Cardiac septum (tissue), 1 donor: ENCODE measurements around the gene COL20A1. TPM values are rescaled to one million over a fixed set of nuclear protein-coding genes. Genes with fewer than 3 reads are reported as not detected.
"Not testable (repeated sequence)": the region's sequence is repeated elsewhere in the genome, so short reads cannot be mapped to it uniquely, and the experiment has no call there.

Experiments
- DNase-seq: peaks from one replicate; pipeline ENCODE4 v3.0.0-alpha.2; 2020; ENCODE audit warnings: low spot score
- intact Hi-C: fragments of 100-400 bp; cut with DNase I; formaldehyde crosslinking; loops from one replicate; pipeline ENCODE4 v1.14.0; 2022
- total RNA-seq: library from RNA; stranded (reverse); fragmentation: NEBNext Ultra II Directional; extraction: Animal tissue kit (Norgen Biotek cat#: 25700); gene quantifications from one replicate; pipeline ENCODE4 v1.2.1, GENCODE V29; 2021
- donor health status: DM: no; HTN: no; CAD: no.

COL20A1 gene
- total RNA-seq, 1 donor from 2014 or later: 0.22 TPM

DNA sequence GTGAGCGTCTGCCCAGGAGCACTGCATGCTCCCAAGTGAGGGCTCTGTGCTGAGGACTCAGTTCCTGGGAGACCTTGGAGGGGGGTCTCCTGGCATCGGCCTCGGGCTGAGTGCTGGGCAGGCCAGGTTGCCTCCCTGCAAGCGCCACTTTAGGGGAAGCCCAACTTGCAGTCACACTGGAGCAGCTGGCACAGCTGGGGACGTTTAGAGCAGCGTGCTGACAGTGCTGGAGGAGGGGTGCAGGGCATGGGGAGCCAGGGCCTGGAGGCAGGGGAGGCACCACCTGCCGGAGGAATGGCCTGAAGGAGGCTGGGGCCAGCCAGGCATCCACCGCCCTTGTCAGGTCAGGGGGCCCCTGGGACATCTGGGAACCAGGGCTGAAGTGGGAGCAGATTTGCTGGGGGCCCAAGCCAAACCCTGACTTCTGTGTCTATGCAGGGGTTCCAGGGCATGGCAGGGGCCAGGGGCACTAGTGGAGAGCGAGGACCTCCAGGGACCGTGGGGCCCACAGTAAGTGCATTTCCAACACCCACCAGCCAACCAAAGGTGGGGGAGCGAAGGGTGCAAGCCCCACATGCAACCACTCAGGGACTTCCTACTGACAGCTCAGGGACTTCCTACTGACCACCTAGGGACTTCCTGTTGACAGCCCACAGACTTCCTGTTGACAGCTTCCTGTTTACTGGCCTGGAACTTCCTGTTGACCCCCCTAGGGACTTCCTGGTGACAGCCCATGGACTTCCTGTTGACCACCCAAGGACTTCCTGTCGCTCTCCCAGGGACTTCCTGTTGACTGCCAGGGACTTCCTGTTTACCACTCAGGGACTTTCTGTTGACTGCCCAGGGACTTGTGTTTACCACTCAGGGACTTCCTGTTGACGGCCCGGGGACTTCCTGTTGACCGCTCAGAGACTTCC, 33.6 kb downstream of the COL20A1 start:
- intact Hi-C loops: no loop called here
- peak; percentile 27 for DNase-seq

DNA sequence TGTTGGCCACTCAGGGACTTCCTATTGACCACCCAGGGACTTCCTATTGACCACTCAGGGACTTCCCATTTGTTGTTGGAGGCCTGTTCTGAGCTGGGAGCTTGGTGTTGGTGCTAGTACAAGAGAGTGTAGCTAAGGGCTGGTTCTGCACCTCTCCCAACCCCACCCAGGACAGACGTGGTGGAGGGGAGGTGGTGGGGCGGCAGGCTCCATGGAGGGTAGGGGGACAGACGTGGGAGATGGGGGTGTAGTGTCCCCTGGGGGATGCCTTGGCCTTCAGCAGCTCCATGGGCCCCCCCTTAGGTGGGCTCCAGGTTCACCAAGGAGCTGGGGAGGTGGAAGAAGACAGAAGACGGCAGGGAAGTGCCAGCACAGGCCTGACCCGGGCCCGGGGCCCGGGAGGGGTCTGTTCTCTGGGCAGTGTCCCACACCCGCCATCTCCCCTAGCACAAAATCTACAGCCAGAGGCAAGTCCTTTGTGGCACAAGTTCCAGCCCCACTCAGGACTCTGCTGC, 34.3 kb downstream of the COL20A1 start:
- intact Hi-C loops: no loop called here
- DNase-seq: peak; percentile 56

DNA sequence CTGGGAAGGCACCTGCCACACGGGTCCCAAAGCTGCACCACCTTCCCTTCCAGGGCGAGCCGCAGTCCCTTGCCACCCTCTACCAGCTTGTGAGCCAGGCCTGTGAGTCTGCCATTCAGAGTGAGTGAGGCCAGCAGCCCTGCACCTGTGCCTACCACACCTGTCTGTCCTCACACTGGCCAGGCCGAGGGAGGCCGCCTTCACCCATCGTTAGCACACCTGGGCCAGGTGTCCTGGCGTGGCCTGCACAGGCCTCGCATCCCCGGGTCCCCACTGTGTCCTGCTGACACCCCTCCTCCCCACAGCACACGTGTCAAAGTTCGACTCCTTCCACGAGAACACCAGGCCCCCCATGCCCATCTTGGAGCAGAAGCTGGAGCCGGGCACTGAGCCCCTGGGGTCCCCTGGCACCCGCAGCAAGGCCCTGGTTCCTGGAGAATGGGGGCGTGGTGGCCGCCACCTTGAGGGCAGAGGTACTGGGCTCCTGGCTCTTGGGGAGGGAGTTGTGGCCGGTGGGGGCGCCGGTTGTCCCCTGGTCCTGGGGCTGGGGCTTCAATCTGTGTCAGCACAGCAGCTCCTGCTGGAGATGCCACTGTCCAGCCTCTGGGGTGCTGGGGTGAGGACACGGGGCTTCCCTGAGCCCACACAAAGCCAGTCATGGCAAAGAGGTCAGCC, 35.2 kb downstream of the COL20A1 start:
- peak; percentile 53 for DNase-seq
- intact Hi-C loops: no loop called here

DNA sequence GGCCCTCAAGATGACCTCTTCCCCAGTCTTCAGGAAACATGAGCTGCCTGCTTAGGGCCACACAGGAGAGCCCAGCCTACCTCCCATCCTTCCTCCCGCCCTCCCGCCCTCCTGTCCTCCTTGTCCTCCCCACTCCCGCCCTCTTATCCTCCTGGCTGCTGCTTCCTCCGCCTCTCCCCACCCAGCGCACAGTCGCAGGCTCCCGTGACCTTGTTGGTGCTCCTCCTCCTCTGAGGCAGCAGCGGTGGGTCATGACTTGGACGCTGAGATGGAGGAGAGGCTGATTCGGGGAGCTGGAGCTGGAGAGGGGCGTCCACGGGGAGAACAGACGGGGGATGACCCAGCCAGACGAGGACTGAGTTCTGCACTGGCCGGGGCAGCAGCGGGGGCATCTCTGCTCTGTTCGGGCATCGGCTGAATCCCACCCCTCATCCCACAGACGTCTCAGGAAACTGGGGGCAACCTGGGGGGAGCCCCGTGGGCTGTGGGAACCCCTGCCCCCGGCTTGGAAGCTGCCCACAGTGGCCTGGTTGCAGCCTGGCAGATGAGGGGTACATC, 35.8 kb downstream of the COL20A1 start:
- intact Hi-C loops: no loop called here
- peak; percentile 39 for DNase-seq

DNA sequence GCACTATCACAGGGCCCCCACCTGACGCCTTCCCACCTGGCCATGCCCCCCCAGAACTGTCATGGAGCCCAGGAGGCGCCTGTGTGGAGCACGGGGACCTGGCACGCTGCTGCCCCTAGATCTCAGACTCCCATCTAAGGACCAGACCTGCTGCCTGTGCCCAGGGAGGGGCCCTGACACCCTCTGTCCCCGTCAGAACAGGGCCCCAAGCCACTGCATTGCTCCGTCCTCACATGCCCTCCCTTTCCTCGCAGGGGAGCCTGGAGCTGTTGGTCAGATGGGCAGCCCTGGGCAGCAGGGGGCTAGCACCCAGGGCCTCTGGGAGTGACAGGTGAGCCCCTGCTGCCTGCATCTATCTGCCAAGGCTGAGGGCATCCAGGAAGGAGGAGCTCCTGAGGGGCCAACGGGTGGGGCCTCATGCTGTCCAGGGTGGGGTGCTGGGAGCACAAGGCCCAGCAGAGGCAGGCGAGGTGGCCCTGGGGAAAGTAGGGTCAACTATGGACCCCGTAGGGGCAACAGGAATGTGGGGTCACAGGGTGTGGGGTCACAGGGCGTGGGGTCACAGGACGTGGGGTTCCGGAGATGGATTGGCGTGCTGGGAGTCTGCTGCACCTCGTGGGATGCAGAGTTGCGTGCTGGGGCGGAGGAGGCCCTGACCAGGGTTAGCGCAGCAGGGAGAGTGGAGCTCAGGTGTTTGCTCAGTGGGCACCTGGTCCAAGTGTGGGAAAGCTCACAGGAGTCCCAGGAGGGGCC, 36.5 kb downstream of the COL20A1 start:
- DNase-seq: peak; percentile 73
- intact Hi-C loops: no loop called here

DNA sequence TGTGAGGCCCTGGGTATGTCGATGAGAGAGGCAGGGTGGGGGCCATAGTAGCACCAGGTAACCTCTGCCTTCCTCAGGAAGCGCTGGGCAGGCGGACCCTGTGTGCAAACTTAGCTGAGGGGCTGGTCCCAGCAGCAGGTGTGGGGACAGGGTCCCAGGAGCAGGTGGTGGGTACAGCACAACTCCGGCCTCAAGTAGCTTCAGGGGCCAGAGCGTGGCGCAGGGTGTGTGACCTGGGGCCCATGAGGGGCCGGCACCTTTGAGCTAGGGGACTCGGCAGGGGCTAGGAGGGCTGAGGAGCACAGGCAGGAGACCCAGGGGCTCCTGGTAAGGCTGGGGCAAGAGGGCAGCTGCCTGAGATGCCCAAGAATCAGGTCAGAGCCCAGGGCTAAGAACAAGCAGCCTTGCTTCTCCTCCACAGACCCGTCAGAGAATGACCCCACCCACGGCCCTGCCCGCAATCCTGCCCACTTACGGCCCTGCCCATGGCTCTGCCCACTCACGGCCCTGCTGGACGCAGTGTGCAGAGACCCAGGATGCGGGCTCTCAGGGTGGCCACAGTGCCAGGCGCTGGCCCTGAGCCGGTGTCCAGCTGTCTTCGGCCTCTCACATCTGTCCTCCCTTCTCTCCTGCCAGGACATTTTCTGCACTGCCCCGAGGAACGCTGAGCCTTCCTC, 37.2 kb downstream of the COL20A1 start:
- DNase-seq: peak; percentile 70
- intact Hi-C loops: no loop called here

DNA sequence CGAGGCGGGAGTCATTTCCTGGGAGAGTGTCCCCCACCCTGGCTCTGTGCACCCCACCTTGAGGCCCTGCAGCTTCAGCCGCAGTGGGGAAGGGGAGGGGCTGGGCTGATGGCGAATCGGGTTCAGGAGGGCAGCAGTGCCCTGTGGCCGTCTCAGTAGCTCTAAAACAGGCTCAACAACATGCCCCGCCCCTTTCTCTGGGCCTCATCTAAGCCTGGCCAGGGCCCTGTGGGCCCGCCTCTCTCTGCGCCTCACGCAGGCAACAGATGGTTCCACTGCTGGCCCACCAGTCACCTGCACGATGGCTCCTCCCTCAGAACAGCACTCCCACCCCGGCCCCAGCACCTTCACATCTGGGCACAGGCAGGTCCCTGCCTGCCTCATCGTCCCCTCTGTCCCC, 38.0 kb downstream of the COL20A1 start:
- DNase-seq: peak; percentile 62
- intact Hi-C loops: no loop called here

DNA sequence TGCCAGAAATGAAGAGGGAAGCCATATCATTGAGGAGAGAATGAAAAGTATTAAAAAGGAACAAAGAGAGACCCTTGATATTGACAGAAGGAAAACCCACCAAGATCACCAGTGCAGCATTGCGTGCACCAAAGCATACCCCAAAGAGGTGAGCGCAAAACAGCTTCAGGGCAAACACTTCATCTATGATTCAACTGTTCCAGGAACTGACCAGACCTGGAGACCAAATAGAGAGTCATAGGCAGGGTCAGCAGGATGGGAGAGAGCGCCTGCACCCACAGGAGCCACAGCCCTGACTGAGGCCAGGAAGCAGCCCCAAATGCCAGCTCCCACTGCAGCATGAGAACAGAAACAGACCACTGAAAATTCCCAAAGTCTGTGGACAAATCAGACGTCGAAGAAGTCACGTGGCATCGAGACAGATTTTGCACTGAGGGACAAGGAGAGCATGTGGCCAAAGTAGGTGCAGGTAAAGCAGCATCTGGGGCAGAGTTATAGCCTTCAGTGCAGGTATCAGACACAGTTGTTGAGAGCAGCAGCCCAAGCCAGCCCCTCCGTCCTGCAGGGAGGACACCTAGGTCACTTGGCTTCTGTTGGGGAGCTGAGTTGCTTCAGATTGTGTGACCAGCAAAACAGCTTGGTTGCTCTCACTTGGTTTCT, 38.9 kb downstream of the COL20A1 start:
- intact Hi-C loops: no loop called here
- DNase-seq: peak; percentile 65

DNA sequence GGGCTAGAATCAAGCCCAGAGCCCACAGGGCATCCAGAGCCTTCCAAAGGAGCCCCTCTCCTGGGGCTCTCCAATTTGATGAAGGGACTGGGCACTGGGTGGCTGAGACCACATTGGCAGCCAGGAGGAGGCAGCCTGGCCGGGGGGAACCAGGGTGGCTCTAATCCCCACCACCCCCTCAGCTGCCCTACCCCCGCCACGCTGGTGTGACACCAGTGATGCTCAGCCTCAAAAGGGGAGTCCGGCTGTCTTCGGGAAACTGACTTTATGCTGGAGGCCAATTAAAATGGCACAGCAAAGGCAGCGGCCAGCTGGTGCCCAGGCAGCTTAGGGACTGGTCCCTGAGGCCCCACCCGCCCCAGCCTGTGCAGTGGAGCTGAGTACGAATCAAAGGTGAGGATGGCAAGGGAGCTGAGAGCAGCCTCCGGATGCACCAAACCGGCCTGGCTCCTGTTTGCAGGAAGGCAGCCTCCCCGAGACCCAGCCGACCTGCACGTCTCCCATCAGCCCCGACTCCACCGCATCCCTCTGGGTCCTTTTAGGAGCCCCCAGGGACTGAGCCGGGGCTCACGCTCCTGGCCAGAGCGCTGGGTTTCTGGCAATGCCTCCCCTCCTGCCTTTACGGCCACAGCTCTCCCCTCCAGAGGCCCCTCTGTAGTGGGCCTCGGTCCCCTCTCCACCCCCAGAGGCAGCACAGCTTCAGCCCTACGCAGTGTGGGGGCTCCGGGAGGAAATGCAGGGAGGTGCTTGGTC, 39.7 kb downstream of the COL20A1 start:
- intact Hi-C loops: no loop called here
- DNase-seq: peak; percentile 9

DNA sequence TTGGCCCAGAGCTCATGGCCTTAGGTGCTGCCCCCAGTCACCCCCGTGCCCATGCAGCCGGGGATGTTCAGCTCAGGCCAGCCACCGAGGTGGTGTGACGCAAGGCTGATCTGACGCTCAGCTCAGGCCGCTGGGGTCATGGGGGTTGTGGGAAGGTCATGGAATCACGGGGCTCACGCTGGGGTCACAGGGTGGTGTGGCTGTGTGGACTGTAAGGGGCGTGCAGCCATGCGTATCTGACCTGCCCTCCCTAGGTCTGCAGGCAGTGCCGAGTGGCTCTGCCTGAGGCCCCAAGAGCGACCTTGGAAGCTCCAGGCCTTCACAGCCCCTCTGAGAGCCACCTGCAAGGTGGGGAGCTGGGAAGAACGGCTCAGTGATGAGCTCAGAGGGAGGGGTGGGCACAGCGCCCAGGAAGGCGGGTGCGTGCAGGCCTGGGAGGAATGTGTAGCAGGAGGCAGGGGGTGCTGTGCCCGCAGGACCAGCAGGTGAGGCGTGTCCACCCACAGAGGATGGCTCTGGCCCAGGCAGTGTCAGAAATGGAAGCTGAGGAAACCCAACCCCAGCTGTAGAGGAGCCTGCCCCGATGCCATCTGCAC, 40.4 kb downstream of the COL20A1 start:
- intact Hi-C loops: no loop called here
- DNase-seq: no peak

DNA sequence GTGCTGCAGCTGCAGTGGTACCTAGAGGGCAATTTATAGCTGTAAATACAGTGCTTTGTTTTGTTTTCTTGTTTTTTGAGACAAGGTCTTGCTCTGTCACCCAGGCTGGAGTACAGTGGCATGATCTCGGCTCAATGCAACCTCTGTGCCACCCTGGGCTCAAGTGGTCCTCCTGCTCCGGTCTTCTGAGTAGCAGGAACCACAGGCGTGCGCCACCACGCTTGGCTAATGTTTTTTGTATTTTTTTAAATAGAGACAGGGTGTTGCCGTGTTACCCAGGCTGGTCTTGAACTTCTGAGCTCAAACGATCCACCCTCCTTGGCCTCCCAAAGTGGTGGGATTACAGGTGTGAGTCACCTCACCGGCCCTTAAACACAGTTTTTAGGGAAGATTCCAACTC, 41.4 kb downstream of the COL20A1 start:
- DNase-seq: no peak

DNA sequence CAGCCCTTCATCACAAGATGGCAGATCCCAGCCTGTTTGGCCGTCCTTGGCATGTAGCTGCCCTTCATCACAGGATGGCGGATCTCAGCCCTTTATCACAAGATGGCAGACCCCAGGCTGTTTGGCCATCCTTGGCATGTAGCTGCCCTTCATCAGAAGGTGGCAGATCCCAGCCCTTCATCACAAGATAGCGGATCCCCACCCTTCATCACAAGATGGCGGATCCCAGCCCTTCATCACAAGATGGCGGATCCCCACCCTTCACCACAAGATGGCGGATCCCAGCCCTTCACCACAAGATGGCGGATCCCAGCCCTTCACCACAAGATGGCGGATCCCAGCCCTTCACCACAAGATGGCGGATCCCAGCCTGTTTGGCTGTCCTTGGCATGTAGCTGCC, 42.1 kb downstream of the COL20A1 start:
- DNase-seq, intact Hi-C loops: not testable (repeated sequence)

More for the DNA sequence above, 41.4 kb downstream of the COL20A1 start:
- intact Hi-C loops: no loop called here

DNA sequence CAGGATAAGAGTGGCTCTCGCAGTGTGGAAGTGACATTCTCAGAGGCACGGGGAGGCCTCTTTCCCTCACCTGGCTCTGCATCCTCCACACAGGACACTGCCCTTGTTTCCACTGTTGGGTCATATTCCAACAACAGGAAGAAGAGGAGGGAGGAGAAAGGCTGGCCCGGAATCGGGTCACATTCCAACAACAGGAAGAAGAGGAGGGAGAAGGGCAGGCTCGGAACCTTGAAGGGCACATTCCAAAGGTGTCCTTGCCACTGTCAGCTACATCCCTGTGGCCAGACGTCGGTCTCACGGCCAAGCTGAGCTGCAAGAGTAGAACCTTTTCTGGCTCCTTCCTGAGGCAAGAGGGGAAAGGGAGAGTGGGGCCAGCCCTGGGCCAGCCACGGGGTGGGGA, 42.7 kb downstream of the COL20A1 start:
- intact Hi-C loops: no loop called here
- DNase-seq: no peak

DNA sequence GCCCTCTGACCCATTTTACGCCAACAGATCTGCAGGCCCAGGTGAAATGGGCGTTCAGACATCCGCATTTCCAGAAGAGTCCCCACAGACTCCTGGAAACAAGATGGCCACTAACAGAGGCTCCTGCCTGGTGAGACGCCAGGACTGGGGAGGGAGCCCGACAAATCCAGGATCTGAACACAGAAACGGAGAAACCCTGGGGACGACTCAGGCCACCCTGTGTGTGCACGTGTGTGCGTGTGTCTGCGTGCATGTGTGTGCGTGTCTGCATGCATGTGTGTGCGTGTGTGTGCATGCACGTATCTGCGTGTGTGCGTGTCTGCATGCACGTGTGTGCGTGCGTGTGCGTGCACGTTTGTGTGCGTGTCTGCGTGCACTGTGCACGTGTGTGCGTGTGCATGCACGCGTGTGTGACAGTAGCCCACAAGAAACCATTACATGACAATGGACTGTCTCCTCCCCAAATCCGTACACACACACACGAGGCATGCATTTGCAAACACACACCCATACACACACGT, 43.3 kb downstream of the COL20A1 start:
- no peak for DNase-seq
- intact Hi-C loops: no loop called here

DNA sequence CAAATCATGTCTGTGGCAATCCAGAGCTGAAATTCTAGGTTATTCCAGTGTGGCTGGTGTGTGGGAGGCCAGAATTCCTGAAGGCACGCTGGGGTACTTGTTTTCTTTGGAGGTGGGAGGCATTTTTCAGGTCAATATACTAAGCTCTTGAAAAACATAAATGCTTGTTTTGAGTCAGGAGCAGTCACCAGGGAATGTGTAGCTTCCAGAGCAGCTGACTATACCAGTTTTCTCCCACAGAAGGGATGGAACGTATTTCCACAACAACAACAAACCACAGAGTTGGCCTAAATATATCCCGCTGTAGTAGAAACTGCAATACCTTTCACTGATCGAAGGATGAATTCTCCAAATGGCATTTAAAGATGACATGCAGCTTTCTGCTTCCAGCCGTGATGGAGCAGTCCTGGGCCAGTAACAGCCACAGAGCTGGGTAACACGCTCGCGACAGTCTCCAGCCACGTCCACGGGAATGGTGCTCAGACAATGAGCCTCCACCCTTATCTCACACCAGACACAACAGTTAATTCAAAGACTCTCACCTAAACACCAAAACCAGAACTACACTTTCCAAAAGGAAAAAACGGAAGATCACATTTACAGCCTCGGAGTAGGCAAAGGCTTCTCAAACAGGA, 44.9 kb downstream of the COL20A1 start:
- intact Hi-C loops: no loop called here
- no peak for DNase-seq

DNA sequence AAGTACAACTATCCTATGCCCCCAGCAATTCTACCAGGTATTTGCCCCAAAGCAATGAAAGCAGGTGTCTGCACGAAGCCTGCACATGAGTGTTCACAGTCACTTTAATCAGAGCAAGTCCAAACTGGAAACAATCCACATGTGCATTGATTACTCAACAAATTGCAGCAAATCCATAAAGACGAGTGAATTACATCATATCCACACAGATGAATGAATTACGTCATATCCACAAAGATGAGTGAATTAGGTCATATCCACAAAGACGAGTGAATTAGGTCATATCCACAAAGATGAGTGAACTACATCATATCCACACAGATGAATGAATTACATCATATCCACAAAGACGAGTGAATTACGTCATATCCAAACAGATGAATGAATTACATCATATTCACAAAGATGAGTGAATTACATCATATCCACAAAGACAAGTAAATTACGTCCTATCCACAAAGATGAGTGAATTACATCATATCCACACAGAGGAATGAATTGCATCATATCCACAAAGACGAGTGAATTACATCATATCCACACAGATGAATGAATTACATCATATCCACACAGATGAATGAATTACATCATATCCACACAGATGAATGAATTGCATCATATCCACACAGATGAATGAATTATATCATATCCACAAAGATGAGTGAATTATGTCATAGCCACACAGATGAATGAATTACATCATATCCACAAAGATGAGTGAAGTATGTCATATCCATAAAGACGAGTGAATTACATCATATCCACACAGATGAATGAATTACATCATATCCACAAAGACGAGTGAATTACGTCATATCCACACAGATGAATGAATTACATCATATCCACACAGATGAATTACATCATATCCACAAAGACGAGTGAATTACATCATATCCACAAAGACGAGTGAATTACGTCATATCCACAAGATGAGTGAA, 46.4 kb downstream of the COL20A1 start:
- intact Hi-C loops, DNase-seq: not testable (repeated sequence)
